HUES64 (cell line): ENCODE results near the gene ERBB4.

Experiments
- H3K27ac ChIP-seq: 2 replicates; pipeline ENCODE4 v1.7.0; 2013; ENCODE audit warnings: low read depth, low read length, inconsistent platforms
- H3K27me3 ChIP-seq: 2 replicates; pipeline ENCODE4 v1.6.1; 2013; ENCODE audit warnings: mild to moderate bottlenecking, low read length; ENCODE audit not compliant: insufficient read depth
- H3K36me3 ChIP-seq: 2 replicates; pipeline ENCODE4 v1.6.1; 2013; ENCODE audit warnings: mild to moderate bottlenecking, low read length; ENCODE audit not compliant: insufficient read depth
- H3K4me1 ChIP-seq: 2 replicates; pipeline ENCODE4 v1.6.1; 2013; ENCODE audit warnings: mild to moderate bottlenecking, low read length, moderate library complexity; ENCODE audit not compliant: insufficient read depth
- H3K4me3 ChIP-seq: 2 replicates; pipeline ENCODE4 v1.5.1; 2013; ENCODE audit warnings: mild to moderate bottlenecking, low read length, moderate library complexity
- H3K9ac ChIP-seq: 2 replicates; pipeline ENCODE4 v1.6.1; 2013; ENCODE audit warnings: mild to moderate bottlenecking, low read depth, low read length
- H3K9me3 ChIP-seq: 2 replicates; pipeline ENCODE4 v1.6.1; 2013; ENCODE audit warnings: low read depth, low read length; ENCODE audit not compliant: insufficient read depth
- WGBS: fragments of 150-250, 120-280 bp; methylation state at CpG from one replicate; pipeline ENCODE4 v1.1.7; 2013; ENCODE audit warnings: missing lambda C conversion rate; 5-methylcytosine and 5-hydroxymethylcytosine counted together

ERBB4 gene

GRCh38 chr2:211347328-211347727 lies 1191.3 kb downstream of the ERBB4 start:
- Histone ChIP-seq H3K9ac (no peak overlapping the region), H3K4me3 (no peak overlapping the region), H3K4me1 (peaks cover 15% of the 10 kb centered on the region), H3K27ac (no peak overlapping the region), H3K36me3 (no peaks in the 10 kb centered on the region), H3K27me3 (no peaks in the 10 kb centered on the region), H3K9me3 (peaks cover 10% of the 10 kb centered on the region)
- WGBS = 90% methylated on average over 6 of the region's 6 CpGs

GRCh38 chr2:211344289-211344688 lies 1194.3 kb downstream of the ERBB4 start:
- Histone ChIP-seq H3K27ac (no peak overlapping the region), H3K36me3 (no peaks in the 10 kb centered on the region), H3K4me3 (no peak overlapping the region), H3K9ac (no peak overlapping the region), H3K9me3 (peaks cover 10% of the 10 kb centered on the region), H3K4me1 (peaks cover 15% of the 10 kb centered on the region), H3K27me3 (no peaks in the 10 kb centered on the region)

- peaks cover 27% of the 10 kb centered on the region for H3K4me1 ChIP-seq
- WGBS = 80% methylated on average over 1 of the region's 1 CpG
- H3K9ac ChIP-seq = no peak overlapping the region
- H3K36me3 ChIP-seq = no peaks in the 10 kb centered on the region
- H3K9me3 ChIP-seq = 0 out of 2 replicates have a peak, but pooled peaks cover 2% of the 10 kb centered on the region
- H3K27me3 ChIP-seq = no peaks in the 10 kb centered on the region; the same call in 1 of the 2 replicates
- no peak overlapping the region for H3K27ac ChIP-seq
- no peak overlapping the region for H3K4me3 ChIP-seq
These were observed 1205.2 kb downstream of the ERBB4 start for GRCh38 chr2:211333377-211333776.

- Histone ChIP-seq H3K4me3 (no peak overlapping the region), H3K27me3 (no peaks in the 10 kb centered on the region; the same call in 1 of the 2 replicates), H3K9ac (no peak overlapping the region), H3K36me3 (no peaks in the 10 kb centered on the region), H3K4me1 (peaks cover 27% of the 10 kb centered on the region), H3K27ac (no peak overlapping the region), H3K9me3 (0 out of 2 replicates have a peak, but pooled peaks cover 2% of the 10 kb centered on the region)
- 0% methylated on average over 2 of the region's 2 CpGs for WGBS
These were observed 1206.9 kb downstream of the ERBB4 start for GRCh38 chr2:211331736-211332135.

- Histone ChIP-seq H3K36me3 (no peaks in the 10 kb centered on the region), H3K27me3 (no peaks in the 10 kb centered on the region; the same call in 1 of the 2 replicates), H3K9me3 (no peaks in the 10 kb centered on the region), H3K27ac (no peak overlapping the region), H3K4me1 (peaks cover 27% of the 10 kb centered on the region), H3K9ac (no peak overlapping the region), H3K4me3 (no peak overlapping the region)
- WGBS = 95% methylated on average over 10 of the region's 10 CpGs
These were observed 1208.7 kb downstream of the ERBB4 start for GRCh38 chr2:211329882-211330281.

- 90% methylated on average over 4 of the region's 4 CpGs for WGBS
- H3K4me3 ChIP-seq = no peak overlapping the region
- H3K9me3 ChIP-seq = no peaks in the 10 kb centered on the region
- no peak overlapping the region for H3K9ac ChIP-seq
- no peak overlapping the region for H3K27ac ChIP-seq
- H3K27me3 ChIP-seq = no peaks in the 10 kb centered on the region; the same call in 1 of the 2 replicates
- peaks cover 27% of the 10 kb centered on the region for H3K4me1 ChIP-seq
- H3K36me3 ChIP-seq = no peaks in the 10 kb centered on the region
These were observed 1209.2 kb downstream of the ERBB4 start for GRCh38 chr2:211329421-211329820.

GRCh38 chr2:211328126-211328525 lies 1210.5 kb downstream of the ERBB4 start:
- Histone ChIP-seq H3K27me3 (no peaks in the 10 kb centered on the region; the same call in 1 of the 2 replicates), H3K9ac (no peak overlapping the region), H3K4me1 (peaks cover 17% of the 10 kb centered on the region), H3K9me3 (no peaks in the 10 kb centered on the region), H3K36me3 (no peaks in the 10 kb centered on the region), H3K27ac (no peak overlapping the region), H3K4me3 (no peak overlapping the region)
- WGBS = no CpG with 5 or more reads among the region's 2 CpGs
